OCI-LY3 (cell line): ENCODE data around the gene GAPDH.

Experiments used
- H2AFZ ChIP-seq: fragments of 200-600, 300-600 bp; shearing (Covaris generic); 2 replicates; pipeline ENCODE4 v1.6.0; 2014; ENCODE audit warnings: antibody characterized with exemption, low read depth, low read length
- H3K27ac ChIP-seq: fragments of 200-600, 300-600 bp; sonication (generic); 2 replicates; pipeline ENCODE4 v1.5.1; 2014; ENCODE audit warnings: mild to moderate bottlenecking, low read length, moderate library complexity, mixed read lengths
- H3K27me3 ChIP-seq: fragments of 200-600, 300-600 bp; sonication (generic); 2 replicates; pipeline ENCODE4 v1.6.1; 2014; ENCODE audit warnings: low read depth, low read length, mixed read lengths
- H3K36me3 ChIP-seq: fragments of 200-600, 300-600 bp; sonication (generic); replicated peaks from 2 replicates; pipeline ENCODE3; 2014; ENCODE audit warnings: low read depth, low read length, mixed read lengths
- H3K4me1 ChIP-seq: fragments of 300-600, 200-600 bp; sonication (generic); 2 replicates; pipeline ENCODE4 v1.6.1; 2014; ENCODE audit warnings: low read length, mixed read lengths
- H3K4me2 ChIP-seq: fragments of 200-600, 300-600 bp; sonication (generic); 2 replicates; pipeline ENCODE4 v1.6.1; 2014; ENCODE audit warnings: low read length, mixed read lengths
- H3K4me3 ChIP-seq: fragments of 300-600, 200-600 bp; sonication (generic); 2 replicates; pipeline ENCODE4 v1.5.1; 2014; ENCODE audit warnings: antibody characterized with exemption, mild to moderate bottlenecking, low read length, moderate library complexity
- H3K79me2 ChIP-seq: fragments of 300-600, 200-600 bp; shearing (Covaris generic); 2 replicates; pipeline ENCODE4 v1.6.1; 2014; ENCODE audit warnings: mild to moderate bottlenecking, low read length, mixed read lengths
- H3K9ac ChIP-seq: fragments of 300-600, 200-600 bp; shearing (Covaris generic); 2 replicates; pipeline ENCODE4 v1.6.0; 2014; ENCODE audit warnings: mild to moderate bottlenecking, low read length, moderate library complexity
- H3K9me3 ChIP-seq: fragments of 200-600, 300-600 bp; shearing (Covaris generic); 2 replicates; pipeline ENCODE4 v1.6.1; 2014; ENCODE audit warnings: low read length, mixed read lengths; ENCODE audit not compliant: insufficient read depth
- H4K20me1 ChIP-seq: fragments of 200-600, 300-600 bp; sonication (generic); 2 replicates; pipeline ENCODE4 v1.6.1; 2016; ENCODE audit warnings: low read length, mixed read lengths; ENCODE audit not compliant: insufficient read depth
- EZH2phosphoT487 ChIP-seq: fragments of 200-600 bp; shearing (Covaris generic); IDR thresholded peaks from 2 replicates; pipeline ENCODE4 v1.6.1; 2018; ENCODE audit warnings: antibody characterized with exemption, mixed run types, low read depth
- TF ChIP-seq, protein P1 (sequence below): fragments of 200-600, 300-600 bp; sonication (generic); IDR thresholded peaks from 2 replicates; pipeline ENCODE4 v1.5.1; 2014; ENCODE audit warnings: antibody characterized with exemption, low read length, low read depth

GAPDH gene

GRCh38 chr12:6522193-6522592 lies 12.1 kb upstream of the GAPDH start:
- no peaks in the 10 kb centered on the region for H4K20me1 ChIP-seq
- H3K4me2 ChIP-seq: no peak overlapping the region
- no peak overlapping the region for H2AFZ ChIP-seq
- no peaks in the 10 kb centered on the region for H3K9me3 ChIP-seq
- H3K36me3 ChIP-seq: peaks cover 80% of the 10 kb centered on the region
- no peak overlapping the region for H3K9ac ChIP-seq
- no peaks in the 10 kb centered on the region for H3K4me1 ChIP-seq
- no peaks in the 10 kb centered on the region for H3K27me3 ChIP-seq
- no peak overlapping the region for H3K27ac ChIP-seq
- TF ChIP-seq, protein P1, sequence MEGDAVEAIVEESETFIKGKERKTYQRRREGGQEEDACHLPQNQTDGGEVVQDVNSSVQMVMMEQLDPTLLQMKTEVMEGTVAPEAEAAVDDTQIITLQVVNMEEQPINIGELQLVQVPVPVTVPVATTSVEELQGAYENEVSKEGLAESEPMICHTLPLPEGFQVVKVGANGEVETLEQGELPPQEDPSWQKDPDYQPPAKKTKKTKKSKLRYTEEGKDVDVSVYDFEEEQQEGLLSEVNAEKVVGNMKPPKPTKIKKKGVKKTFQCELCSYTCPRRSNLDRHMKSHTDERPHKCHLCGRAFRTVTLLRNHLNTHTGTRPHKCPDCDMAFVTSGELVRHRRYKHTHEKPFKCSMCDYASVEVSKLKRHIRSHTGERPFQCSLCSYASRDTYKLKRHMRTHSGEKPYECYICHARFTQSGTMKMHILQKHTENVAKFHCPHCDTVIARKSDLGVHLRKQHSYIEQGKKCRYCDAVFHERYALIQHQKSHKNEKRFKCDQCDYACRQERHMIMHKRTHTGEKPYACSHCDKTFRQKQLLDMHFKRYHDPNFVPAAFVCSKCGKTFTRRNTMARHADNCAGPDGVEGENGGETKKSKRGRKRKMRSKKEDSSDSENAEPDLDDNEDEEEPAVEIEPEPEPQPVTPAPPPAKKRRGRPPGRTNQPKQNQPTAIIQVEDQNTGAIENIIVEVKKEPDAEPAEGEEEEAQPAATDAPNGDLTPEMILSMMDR: no peak
- TF ChIP-seq EZH2phosphoT487: no peak
- no peak overlapping the region for H3K4me3 ChIP-seq
- no peaks in the 10 kb centered on the region for H3K79me2 ChIP-seq

DNA sequence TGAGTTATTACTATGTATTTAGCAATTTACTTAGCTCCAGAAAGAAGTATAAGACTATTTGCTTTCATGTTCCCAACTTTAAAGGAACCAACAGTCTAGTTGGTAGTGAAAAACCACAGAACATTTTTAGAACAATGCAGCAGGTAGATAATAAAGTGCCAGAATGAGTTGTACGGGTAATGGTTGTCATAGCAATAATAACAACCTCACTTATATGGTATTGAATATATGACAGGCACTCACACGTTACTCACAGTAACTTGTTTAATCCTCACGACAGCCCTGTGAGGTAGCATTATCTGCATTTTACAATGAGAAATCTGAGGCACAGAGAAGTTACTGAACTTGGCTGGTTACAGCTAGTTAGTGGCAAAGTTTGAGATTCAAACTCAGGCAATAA lies 10.6 kb upstream of the GAPDH start:
- Histone ChIP-seq H3K4me1 (no peaks in the 10 kb centered on the region), H4K20me1 (no peaks in the 10 kb centered on the region), H3K27me3 (no peaks in the 10 kb centered on the region), H3K4me3 (no peak overlapping the region), H3K36me3 (peaks cover 85% of the 10 kb centered on the region), H2AFZ (no peak overlapping the region), H3K27ac (no peak overlapping the region), H3K4me2 (no peak overlapping the region), H3K9ac (no peak overlapping the region), H3K9me3 (no peaks in the 10 kb centered on the region), H3K79me2 (no peaks in the 10 kb centered on the region)
- TF ChIP-seq EZH2phosphoT487: no peak
- TF ChIP-seq, protein P1: no peak

- Histone ChIP-seq H4K20me1 (no peaks in the 10 kb centered on the region), H3K4me3 (no peak overlapping the region), H3K36me3 (peaks cover 88% of the 10 kb centered on the region), H3K9me3 (no peaks in the 10 kb centered on the region), H3K79me2 (no peaks in the 10 kb centered on the region), H3K27me3 (no peaks in the 10 kb centered on the region), H2AFZ (no peak overlapping the region), H3K4me2 (no peak overlapping the region), H3K27ac (no peak overlapping the region), H3K4me1 (no peaks in the 10 kb centered on the region), H3K9ac (no peak overlapping the region)
- TF ChIP-seq, protein P1: no peak
- TF ChIP-seq EZH2phosphoT487: no peak
These were observed 9.7 kb upstream of the GAPDH start for GRCh38 chr12:6524648-6525047.

GRCh38 chr12:6526201-6526600 lies 8.1 kb upstream of the GAPDH start:
- H3K9ac ChIP-seq: no peak overlapping the region

More at GRCh38 chr12:6526201-6526600, 8.1 kb upstream of the GAPDH start:
- Histone ChIP-seq H2AFZ (no peak overlapping the region), H3K9me3 (no peaks in the 10 kb centered on the region), H3K79me2 (no peaks in the 10 kb centered on the region), H3K4me2 (no peak overlapping the region), H3K36me3 (peaks cover 93% of the 10 kb centered on the region), H3K4me1 (no peaks in the 10 kb centered on the region), H3K4me3 (no peak overlapping the region), H3K27me3 (no peaks in the 10 kb centered on the region), H3K27ac (no peak overlapping the region), H4K20me1 (no peaks in the 10 kb centered on the region)
- TF ChIP-seq EZH2phosphoT487: no peak
- TF ChIP-seq, protein P1: no peak
